GM12864 (cell line): ENCODE measurements around the gene RHOC.
"Not testable (repeated sequence)": the region's sequence is repeated elsewhere in the genome, so short reads cannot be mapped to it uniquely, and the experiment has no call there.

Experiments
- DNase-seq: peaks from one replicate; pipeline ENCODE4 v3.0.0-alpha.2; 2011; ENCODE audit warnings: low read depth
- H3K4me3 ChIP-seq: 2 replicates; pipeline ENCODE4 v1.5.1; 2011; ENCODE audit warnings: mild to moderate bottlenecking, low read depth, low read length, control low read depth
- CTCF ChIP-seq: IDR thresholded peaks from 2 replicates; pipeline ENCODE4 v1.5.1; 2011; ENCODE audit warnings: low read depth, mild to moderate bottlenecking, moderate library complexity, low read length, control low read depth, inconsistent platforms; ENCODE audit errors: missing control alignments

Gene RHOC

DNA sequence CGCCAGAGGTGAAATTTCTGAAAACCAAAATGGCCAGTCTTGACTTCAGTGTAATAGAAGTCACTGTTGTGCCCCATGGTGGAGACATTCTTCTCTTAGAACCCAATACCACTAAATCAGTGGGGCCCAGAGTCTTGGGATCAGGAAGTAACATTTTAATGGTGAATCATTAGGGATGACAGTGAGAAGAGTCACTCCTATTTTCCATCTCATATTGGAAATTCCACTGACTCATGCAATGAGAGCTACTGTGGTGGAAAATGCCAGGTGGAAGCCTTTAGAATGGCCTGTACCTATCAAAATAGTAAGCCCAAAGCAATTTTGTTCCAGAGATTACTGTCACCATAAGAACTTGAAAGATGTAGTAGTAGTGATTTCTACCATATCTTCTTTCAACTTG is 28.8 kb upstream of the RHOC start:
- DNase-seq: no peak
- no peak overlapping the region for H3K4me3 ChIP-seq
- no peak for TF ChIP-seq CTCF

DNA sequence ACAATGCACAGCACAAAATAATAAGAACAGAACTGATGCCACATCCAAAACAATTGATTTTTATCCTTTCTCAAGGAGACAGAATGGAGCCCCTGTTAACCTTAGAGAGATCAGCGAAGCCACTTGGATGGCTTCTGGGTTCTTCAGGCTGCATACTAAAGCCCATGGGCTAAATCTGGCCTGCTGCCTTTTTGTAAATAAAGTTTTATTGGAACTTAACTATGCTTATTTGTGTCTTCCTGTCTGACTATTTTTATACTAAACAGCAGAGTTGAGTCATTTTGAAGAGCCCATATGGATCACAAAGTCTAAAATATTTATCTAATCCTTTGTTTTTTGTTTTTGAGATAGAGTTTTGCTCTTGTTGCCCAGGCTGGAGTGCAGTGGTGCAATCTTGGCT is 24.5 kb upstream of the RHOC start:
- no peak for TF ChIP-seq CTCF
- no peak for DNase-seq
- H3K4me3 ChIP-seq: no peak overlapping the region

GRCh38 chr1:112729909-112730308 is 23.0 kb upstream of the RHOC start:
- no peak overlapping the region for H3K4me3 ChIP-seq
- DNase-seq: no peak
- TF ChIP-seq CTCF: no peak

- DNase-seq, H3K4me3 ChIP-seq: not testable (repeated sequence)
These were observed 22.1 kb upstream of the RHOC start for GRCh38 chr1:112729011-112729410.

- not testable (repeated sequence) for H3K4me3 ChIP-seq, DNase-seq
These were observed 21.5 kb upstream of the RHOC start for GRCh38 chr1:112728306-112728971.

GRCh38 chr1:112727716-112728115 is 20.8 kb upstream of the RHOC start:
- TF ChIP-seq CTCF: no peak
- DNase-seq: no peak

DNA sequence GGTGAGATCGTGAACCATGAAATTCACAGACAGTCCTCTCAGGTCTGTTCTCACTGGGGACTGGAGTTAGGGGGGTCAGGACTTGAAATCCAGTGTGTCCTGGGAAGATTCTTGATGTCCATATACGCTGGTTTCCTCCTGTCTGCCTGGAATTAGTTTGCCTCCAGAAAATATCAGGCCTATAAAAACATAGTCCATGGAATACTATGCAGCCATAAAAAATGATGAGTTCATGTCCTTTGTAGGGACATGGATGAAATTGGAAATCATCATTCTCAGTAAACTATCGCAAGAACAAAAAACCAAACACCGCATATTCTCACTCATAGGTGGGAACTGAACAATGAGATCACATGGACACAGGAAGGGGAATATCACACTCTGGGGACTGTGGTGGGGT is 17.3 kb upstream of the RHOC start:
- not testable (repeated sequence) for H3K4me3 ChIP-seq, DNase-seq

More at GRCh38 chr1:112727716-112728115, 20.8 kb upstream of the RHOC start:
- no peak overlapping the region for H3K4me3 ChIP-seq

- H3K4me3 ChIP-seq: no peak overlapping the region
- no peak for TF ChIP-seq CTCF
- DNase-seq: no peak
These were observed 16.5 kb upstream of the RHOC start for GRCh38 chr1:112723511-112723839.
